ENCODE results near the gene CCDC188. TPM values are rescaled to one million over a fixed set of nuclear protein-coding genes. Genes with fewer than 3 reads are reported as not detected.
A peak's percentile ranks its signal among the peaks of the same experiment; 100 is the strongest.

Gene CCDC188
- total and polyA plus RNA-seq, 2 of the 4 experiments (the other 2 are of a cell fraction), result 0.10 TPM; not detected in 1

DNA sequence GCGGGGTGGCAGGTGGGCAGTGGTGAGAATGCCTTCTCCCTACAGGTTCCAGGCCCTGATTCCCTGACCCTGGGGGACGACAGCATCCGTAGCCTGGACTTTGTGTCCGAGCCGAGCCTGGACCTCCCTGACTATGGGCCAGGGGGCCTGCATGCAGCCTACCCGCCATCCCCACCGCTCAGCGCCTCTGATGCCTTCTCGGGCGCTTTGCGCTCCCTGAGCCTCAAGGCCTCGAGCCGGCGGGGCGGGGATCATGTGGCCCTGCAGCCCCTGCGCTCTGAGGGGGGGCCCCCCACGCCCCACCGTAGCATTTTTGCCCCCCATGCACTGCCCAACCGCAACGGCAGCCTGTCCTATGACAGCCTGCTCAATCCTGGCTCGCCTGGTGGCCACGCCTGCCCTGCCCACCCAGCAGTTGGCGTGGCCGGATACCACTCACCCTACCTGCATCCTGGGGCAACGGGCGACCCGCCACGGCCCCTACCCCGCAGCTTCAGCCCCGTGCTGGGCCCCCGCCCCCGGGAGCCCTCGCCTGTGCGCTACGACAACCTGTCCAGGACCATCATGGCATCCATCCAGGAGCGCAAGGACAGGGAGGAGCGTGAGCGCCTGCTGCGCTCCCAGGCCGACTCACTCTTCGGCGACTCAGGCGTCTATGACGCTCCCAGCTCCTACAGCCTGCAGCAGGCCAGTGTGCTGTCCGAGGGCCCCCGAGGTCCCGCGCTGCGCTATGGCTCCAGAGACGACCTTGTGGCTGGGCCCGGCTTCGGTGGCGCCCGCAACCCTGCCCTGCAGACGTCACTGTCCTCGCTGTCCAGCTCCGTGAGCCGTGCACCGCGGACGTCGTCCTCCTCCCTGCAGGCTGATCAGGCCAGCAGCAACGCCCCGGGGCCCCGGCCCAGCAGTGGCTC is 7.9 kb downstream of the CCDC188 start:
- H3K9ac ChIP-seq (ENCODE audit: low read depth, low read length), result no peak overlapping the region
- no peak overlapping the region; the same call in 2 of the 3 replicates for H2BK15ac ChIP-seq (ENCODE audit: low read depth, low read length)
- peaks cover 19% of the 10 kb centered on the region for H3K4me1 ChIP-seq (ENCODE audit: control insufficient read depth, insufficient read depth, low read length)
- H3K9me3 ChIP-seq (ENCODE audit: control insufficient read depth, insufficient read depth, low read length), result no peaks in the 10 kb centered on the region
- peak overlapping the region; percentile 97 for H2BK5ac ChIP-seq (ENCODE audit: low read depth, low read length, poor library complexity, severe bottlenecking)
- intact Hi-C loops (cut with micrococcal nuclease) (no loop called here), in situ Hi-C loops (cut with MboI; ENCODE audit: low sequenced_read_pairs) (no loop called here), dilution Hi-C loops (cut with HindIII; ENCODE audit: low sequenced_read_pairs, unreplicated experiment) (no loop called here)
- CTCF ChIA-PET, result no interaction called here
- H3K56ac ChIP-seq (ENCODE audit: extremely low read depth, insufficient read depth, low read length), result no peak overlapping the region
- peak overlapping the region; percentile 88; the same call in 1 of the 2 replicates for H3K27ac ChIP-seq (ENCODE audit: insufficient read depth, low read length)
- H3K4ac ChIP-seq (ENCODE audit: low read depth, low read length), result peak overlapping the region; percentile 42; the same call in 1 of the 2 replicates
- H2BK120ac ChIP-seq (ENCODE audit: low read depth, low read length), result no peak overlapping the region
- peak overlapping the region; percentile 57; the same call in 1 of the 2 replicates for H4K91ac ChIP-seq (ENCODE audit: insufficient read depth, low read depth, low read length)
- H3K23ac ChIP-seq (ENCODE audit: low read depth, low read length), result no peak overlapping the region
- H2AK5ac ChIP-seq (ENCODE audit: low read depth, low read length), result peak overlapping the region; percentile 79; the same call in 1 of the 2 replicates
- H2AK9ac ChIP-seq (replicated peaks; ENCODE audit: low read depth, low read length, poor library complexity), result no peak overlapping the region
- peaks cover 36% of the 10 kb centered on the region for H4K20me1 ChIP-seq (ENCODE audit: insufficient read depth, low read length)
- peak overlapping the region in 1 of 2 experiments; percentile 74; a peak in 1 of 4 replicates for H4K8ac ChIP-seq (ENCODE audit: low read depth in 2 of 2, low read length in 2 of 2)
- H3K4me2 ChIP-seq (ENCODE audit: low read depth, low read length), result no peak overlapping the region
- peaks cover 11% of the 10 kb centered on the region; the same call in 1 of the 2 replicates for H3K9me1 ChIP-seq (ENCODE audit: insufficient read depth, low read length)
- H3K14ac ChIP-seq (replicated peaks; ENCODE audit: low read depth, low read length), result no peak overlapping the region
- H3K79me1 ChIP-seq (ENCODE audit: low read depth in 1 of 2, low read length in 2 of 2), result peaks cover 9 to 53% of the 10 kb centered on the region in 2 experiments; a peak in 3 of 4 replicates
- TF ChIP-seq MAZ (IDR thresholded peaks at IDR 0.05; ENCODE audit: borderline replicate concordance, low read depth, low read length) (no peak), MAFK (IDR thresholded peaks at IDR 0.05; ENCODE audit: low read depth, low read length) (no peak), RCOR1 (IDR thresholded peaks at IDR 0.05; ENCODE audit: insufficient replicate concordance, low read length) (no peak)
- no TSS peak for BruUV-seq (replicated peaks)
- DNase-seq (no peak), ATAC-seq (ENCODE audit: low read depth) (no peak)
- no peak overlapping the region for H3K18ac ChIP-seq (ENCODE audit: low read depth, low read length)
- H2BK20ac ChIP-seq (ENCODE audit: low read depth, low read length), result no peak overlapping the region
- WGBS, 2 experiments (ENCODE audit: extremely low coverage in 2 of 2, insufficient read length in 1 of 2), result 98% methylated on average over 30 of the region's 65 CpGs; no CpG with 5 or more reads in 1 of the 2 experiments
- POLR2A ChIA-PET (ENCODE audit: unreplicated experiment), result no interaction called here
- peaks cover 17% of the 10 kb centered on the region; the same call in 1 of the 2 replicates for H3K36me3 ChIP-seq (ENCODE audit: control insufficient read depth, insufficient read depth, low read length)
- H2AFZ ChIP-seq (replicated peaks; ENCODE audit: low read length, poor library complexity), result no peak overlapping the region
- H3K27me3 ChIP-seq (ENCODE audit: control insufficient read depth, insufficient read depth, low read length), result no peaks in the 10 kb centered on the region
- no peak overlapping the region for H3K4me3 ChIP-seq (ENCODE audit: insufficient read depth, low read depth, low read length)
- peak overlapping the region; percentile 87; the same call in 1 of the 2 replicates for H4K5ac ChIP-seq (ENCODE audit: low read depth, low read length)
